Medulla oblongata (tissue), 1 donor: ENCODE data around the gene ITPR2.
"Not testable (repeated sequence)": the region's sequence is repeated elsewhere in the genome, so short reads cannot be mapped to it uniquely, and the experiment has no call there.

Experiments
- DNase-seq: peaks from one replicate; pipeline ENCODE4 v3.0.0-alpha.2; 2015; ENCODE audit errors: extremely low spot score

Gene ITPR2

DNA sequence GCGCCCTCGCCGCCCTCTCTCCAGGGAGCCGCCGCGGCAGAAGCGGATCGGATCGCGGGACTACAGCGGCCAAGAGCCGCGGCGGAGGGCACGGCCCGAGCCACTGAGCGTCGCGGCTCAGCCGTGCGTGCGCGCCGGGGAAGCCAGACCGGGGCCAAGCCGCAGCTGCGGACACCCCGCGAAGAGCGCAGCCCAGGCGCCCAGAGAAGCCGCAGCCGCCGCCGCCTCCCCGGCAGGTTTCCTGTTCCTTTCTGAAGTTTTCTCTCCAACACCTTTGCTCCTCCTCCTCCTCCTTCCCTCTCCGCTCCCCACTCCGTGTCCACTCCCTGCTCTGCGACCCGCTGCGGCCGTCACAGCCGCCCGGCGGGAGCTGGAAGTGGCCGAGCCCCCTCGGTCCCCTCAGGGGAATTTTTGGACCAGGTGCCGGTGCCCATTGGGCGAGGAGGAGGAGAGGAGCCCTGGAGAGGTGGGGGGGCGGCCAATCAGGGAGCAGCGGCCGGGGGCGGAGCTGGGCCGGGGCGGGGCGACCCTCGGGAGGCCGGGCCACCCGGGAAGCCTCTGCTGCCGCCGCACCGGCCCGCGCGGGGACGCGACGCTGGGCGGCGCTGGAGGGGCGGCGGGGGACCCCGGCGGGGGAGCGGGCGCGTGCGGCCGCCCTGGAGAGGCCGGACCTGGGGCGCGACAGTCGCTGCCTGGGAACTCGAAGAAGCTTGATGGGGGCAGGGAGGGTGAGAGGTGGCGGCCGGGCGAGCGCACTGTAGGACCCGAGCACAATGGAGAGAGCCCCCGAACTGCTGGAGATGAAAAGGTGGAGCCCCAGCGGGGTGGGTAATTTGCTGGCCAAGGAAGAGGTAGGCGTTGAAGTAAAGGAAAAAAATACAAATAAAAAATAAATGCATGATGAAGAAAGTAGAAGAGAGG is at the start of gene ITPR2:
Gene ITPR2 (minus strand): TSS at position 373 of the 921 bp plus-strand sequence. CDS start 413 bp downstream, outside the sequence.
- peak; percentile 96 for DNase-seq

DNA sequence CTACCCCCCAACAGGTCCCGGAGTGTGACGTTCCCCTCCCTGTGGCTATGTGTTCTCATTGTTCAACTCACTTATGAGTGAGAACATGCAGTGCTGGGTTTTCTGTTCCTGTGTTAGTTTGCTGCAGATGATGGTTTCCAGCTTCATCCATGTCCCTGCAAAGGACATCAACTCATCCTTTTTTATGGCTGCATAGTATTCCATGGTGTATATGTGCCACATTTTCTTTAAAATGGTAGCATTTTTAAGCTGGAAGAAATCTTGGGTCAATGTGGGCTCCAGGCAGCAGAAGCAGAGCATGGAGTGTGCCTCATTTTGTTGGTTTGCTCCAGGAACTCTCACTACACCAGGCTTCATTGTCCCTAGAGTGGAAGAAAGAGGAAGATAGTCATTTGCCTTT is 47.6 kb upstream of the ITPR2 start:
- no peak for DNase-seq

DNA sequence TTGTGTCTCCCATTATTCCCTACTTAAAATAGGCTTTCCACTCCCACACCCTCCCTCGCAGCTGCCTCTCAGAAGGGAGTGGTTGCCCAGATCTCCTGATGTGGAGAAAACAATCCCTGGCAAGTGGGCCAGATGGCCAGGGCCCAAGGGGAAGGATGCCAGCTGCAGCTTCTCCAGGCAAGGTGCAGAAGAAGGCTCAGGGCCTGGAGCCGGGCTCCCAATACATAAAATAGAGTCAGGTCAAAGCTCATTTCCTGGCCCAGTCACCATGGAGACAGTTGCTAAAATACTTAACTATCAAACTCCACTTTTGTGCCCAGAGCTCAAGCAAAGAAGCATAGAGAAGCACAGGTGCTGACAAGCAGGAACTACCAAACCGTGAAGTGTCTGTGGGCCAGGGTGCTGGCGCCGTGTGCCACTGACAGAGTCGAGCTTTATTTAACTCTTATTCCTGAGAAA is 45.7 kb upstream of the ITPR2 start:
- peak; percentile 26 for DNase-seq

DNA sequence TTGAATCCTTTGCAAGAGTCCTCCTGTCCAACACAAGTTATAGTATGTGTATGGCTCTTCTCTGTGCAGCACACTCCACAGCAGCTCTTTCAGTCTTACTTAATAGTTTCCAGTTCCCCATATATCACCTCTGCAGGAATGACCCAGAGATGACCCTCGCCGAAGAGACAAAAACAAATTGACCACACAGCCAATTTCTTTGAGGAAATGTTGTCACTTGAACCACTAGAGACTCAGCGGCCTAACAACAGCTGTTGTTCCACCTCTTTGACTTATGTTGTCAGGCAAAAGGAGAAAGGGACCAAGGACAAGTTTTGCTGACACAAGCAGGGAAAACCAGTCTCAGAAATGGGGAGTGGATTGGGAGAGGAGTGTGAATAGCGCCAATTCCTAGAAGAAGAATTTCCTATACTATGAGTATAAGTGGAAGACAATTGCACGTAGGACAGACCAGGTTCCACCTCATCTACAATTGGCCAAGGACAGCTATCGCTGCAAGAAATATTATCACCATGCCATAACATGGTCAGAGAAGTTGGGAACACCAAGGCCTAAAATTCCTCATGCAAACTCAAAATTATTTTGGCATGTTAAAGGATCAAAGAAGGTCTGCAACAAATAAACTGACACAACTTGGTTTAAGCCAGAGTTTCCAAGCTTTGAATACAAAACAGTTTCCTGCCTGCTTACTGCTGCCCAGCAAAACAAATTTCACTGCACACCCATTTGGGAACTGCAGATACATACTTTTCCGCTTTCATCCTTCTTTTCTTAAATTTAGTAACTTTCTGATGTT is 41.7 kb upstream of the ITPR2 start:
- no peak for DNase-seq

DNA sequence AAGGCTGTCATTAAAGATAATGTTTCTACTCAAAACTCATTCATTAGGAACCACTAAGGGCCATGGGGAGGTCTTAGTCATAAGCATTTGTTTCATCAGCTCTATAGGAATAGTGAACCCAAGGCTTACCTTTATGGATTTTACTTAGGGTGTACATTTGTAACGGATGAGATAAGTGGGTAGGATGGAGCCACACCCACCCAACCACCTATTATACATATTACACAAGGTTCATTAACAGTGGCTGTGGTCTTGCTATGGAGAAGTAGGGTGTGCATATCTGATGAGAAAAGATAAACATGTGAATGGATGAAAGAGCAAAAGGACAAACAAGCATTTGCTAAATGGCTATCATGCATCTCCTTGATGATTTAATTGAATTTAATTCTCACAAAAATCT is 39.6 kb upstream of the ITPR2 start:
- DNase-seq = no peak

DNA sequence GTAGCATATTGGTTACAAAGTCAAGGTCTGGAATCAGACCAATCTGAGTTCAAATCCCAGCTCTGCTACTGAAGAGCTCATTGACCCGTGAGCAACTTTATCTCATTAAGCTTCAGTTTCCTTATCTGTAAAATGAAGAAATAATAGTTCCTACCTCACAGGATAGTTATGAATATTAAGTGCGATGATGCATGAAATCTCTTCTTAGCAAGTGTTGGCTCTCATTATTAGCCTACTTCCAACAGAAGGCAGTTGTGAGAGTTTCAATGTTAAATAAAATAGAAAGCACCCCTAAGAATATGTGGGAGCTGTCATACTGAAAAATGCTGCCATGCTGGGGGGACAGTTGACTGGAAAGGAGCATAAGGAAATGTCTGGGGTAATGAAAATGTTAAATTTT is 39.0 kb upstream of the ITPR2 start:
- no peak for DNase-seq

- DNase-seq = no peak
Observed at GRCh38 chr12:26870491-26871419, 37.8 kb upstream of the ITPR2 start.

DNA sequence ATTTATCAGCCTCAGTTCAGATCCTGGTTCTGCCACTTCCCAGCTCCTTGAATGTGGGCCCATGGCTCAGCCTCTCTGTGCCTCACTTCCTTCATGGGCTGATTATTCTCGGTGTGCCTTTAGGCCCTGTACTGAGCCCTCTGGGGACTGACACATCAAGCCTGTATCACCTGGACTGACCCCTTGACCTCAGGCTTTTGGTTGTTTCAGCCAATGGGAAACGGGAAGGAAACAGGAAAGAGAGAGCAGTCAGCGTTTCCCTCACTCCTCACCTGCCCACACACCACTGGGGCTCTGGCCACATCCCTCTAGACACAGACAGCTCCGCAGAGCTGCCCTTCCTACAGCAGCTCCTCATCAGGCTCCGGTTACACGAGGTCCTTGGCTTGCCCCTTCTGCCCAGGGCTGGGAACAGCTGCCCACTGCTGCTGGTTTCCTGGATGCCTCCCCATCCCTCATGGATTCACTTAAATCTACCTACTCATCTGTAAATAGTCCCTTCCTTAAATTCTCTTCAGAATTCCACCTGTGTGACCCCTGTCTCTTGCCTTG is 37.0 kb upstream of the ITPR2 start:
- DNase-seq = no peak

DNA sequence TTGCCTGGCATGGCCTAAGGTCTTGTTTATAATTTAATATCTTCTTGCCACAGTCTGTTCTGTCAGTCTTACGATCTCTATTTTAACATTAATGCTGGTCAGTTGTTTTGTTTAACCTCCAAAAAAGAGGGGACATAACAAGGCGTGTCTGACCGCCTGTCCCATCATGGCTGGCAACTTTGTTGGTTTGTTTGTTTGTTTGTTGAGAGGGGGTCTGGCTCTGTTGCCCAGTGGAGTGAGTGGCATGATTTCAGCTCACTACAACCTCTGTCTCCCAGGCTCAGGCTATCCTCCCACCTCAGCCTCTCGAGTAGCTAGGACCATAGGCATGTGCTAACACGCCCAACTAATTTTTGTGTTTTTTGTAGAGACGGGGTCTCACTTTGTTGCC is 36.1 kb upstream of the ITPR2 start:
- no peak for DNase-seq

GRCh38 chr12:26868447-26869103 is 35.6 kb upstream of the ITPR2 start:
- DNase-seq = no peak

GRCh38 chr12:26867080-26867479 is 34.1 kb upstream of the ITPR2 start:
- DNase-seq = no peak

GRCh38 chr12:26863515-26863914 is 30.5 kb upstream of the ITPR2 start:
- no peak for DNase-seq

DNA sequence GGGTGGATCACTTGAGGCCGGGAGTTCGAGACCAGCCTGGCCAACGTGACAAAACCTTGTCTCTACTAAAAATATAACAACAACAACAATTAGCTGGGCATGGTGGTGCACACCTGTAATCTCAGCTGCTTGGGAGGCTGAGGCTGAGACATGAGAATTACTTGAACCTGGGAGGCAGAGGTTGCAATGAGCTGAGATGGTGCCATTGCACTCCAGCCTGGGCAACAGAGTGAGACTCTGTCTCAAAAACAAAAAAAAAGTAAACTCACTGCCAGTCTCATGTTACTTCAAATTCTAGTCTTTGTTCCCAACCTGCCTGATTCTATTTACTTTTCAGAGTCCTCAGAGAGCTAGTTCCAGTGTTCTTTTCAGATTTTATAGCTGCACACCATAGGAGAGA is 29.8 kb upstream of the ITPR2 start:
- not testable (repeated sequence) for DNase-seq

DNA sequence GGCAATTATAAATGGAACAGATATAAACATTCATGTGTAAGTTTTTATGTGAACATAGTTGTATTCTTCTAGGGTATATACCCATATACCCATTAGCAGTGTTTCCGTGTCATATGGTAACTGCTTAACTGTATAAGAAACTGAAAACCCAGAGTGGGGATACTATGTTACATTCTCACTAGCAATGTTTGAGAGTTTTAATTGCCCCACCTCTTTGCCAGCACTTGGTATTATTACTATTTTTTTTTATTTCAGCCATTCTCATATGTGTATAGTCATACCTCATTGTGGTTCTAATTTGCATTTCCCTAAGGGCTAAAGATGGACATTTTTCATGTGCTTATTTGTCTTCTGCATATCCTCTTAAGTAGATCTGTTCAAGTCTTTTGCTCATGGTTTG is 28.7 kb upstream of the ITPR2 start:
- no peak for DNase-seq

DNA sequence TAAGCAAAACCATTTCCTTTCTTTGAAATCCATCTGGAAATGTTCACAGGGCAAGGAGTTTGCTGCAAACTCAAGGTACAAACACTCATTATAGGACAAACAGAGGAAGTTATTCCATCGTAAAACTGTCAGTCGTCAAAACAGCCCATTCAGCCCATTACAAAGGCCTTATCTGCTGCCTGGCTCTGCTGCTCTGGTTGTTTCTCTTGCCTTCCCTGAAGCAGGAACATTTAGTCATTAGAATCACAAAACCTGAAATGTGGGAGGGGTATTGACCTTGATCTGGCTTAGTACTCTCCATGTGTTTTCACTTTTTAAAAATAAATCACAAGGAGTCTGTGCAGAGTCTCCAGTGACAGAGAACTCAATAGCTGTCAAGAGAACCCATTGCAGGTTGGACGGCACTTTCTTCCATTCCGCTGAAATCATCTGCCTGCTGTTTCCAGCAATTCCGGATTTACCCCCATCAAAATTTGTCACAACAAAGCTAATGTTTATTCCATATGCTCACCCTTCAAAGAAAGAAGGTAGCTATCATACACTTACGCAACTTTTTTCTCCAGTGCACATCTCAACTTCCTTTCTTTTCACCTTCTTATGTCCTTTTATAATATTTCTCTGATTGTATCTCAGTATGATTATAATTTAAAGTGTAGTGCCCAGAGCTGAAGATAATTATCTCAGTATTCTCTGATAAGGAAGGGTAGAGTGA is 24.6 kb upstream of the ITPR2 start:
- DNase-seq = no peak

GRCh38 chr12:26855337-26855736 is 22.3 kb upstream of the ITPR2 start:
- no peak for DNase-seq

DNA sequence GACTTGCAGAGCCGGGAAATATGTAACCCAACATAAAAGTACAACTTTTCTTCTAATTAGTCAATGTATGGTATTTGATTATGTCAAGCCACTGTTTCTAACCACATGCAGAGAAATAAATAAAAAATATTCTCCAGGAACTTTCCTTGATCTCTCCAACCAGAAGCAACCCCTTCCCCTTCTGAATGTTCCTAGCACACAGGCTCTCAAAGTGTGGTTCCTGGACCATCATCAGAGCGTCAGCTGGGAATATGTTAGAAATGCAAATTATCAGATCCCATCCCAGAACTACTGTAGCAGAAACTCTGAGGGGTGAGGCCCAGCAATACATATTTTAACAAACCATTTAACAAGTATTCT is 21.0 kb upstream of the ITPR2 start:
- DNase-seq = no peak

- peak; percentile 80 for DNase-seq
Observed at GRCh38 chr12:26853303-26854030, 20.5 kb upstream of the ITPR2 start.

DNA sequence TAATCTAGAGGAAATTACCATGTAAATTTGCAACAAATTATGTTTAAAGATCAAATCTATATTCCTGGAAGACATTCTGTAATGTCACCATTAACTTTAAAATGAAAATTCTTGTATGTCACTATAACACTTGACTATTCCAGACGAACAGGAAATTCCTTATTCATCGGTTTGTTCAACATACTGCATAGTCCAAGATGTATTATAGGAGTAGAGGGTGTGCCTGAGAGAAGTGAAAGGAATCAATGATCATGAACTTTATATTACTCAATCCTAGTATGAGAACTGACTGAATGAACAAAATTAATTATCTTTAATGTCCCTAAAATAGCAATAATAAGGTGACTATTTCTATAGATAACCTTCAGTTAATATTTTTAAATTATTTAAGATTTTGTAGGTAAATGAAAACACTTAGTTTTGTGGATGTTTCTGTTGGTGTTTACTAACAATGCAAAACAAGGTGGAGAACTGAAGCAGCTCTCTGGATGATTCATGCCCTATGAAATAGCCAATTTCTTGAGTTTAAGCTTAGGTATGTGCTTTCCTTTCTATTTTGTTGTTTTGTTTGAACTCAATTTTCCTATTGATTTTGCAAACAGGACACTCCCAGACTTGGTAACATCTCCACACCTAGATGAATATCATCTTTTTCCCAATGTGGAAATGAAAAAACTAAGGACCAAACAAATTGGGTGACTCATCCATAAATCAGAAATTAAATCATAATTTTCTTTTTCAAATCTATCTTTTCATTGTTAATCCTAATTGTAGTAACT is 18.2 kb upstream of the ITPR2 start:
- DNase-seq = no peak
